HCT116 (cell line): ENCODE measurements around the gene GPR39. TPM values are rescaled to one million over a fixed set of nuclear protein-coding genes. Genes with fewer than 3 reads are reported as not detected.

Source experiments
- ATAC-seq: fragments of 200-7000 bp; cut with Tn5 transposase; 2 replicates; pipeline ENCODE4 v1.9.1; 2020; ENCODE audit warnings: mild to moderate bottlenecking, moderate library complexity
- BruUV-seq: library from RNA; stranded (reverse); fragments of 400-500 nt; replicated peaks from 2 replicates; lab custom pipeline; 2021; lab: Mats Ljungman, UMichigan
- CTCF ChIA-PET: fragments of 300-600 bp; sonication (Branson Sonifier 250); formaldehyde crosslinking; loops from one replicate; lab custom pipeline; 2021; ENCODE audit warnings: antibody characterized with exemption; lab: Charles Lee
- POLR2A ChIA-PET: fragments of 300-600, 350-600 bp; sonication (Branson Sonifier 250); formaldehyde crosslinking; loops from one replicate; lab custom pipeline; 2021; ENCODE audit warnings: antibody characterized with exemption; lab: Charles Lee
- RAD21 ChIA-PET, 2 experiments: fragments of 300-600 bp; sonication (Branson Sonifier 250); formaldehyde crosslinking; loops; one replicate each; lab custom pipeline; 2023; ENCODE audit warnings: low total read pairs in 2 of 2; ENCODE audit not compliant: uncharacterized antibody in 2 of 2, unreplicated experiment in 2 of 2, low non-redundant PET in 1 of 2; lab: Charles Lee
- DNase-seq: peaks from one replicate; pipeline ENCODE4 v3.0.0-alpha.2; 2010; ENCODE audit warnings: low read depth, low spot score
- H2AFZ ChIP-seq: fragments of 200-600 bp; shearing (Covaris generic), sonication (generic); 2 replicates; pipeline ENCODE4 v1.6.1; 2017; ENCODE audit warnings: low read depth, mixed run types, mixed read lengths, antibody characterized with exemption, low read length; ENCODE audit not compliant: poor library complexity, severe bottlenecking
- H3K27ac ChIP-seq: 2 replicates; pipeline ENCODE4 v1.5.1; 2012; ENCODE audit warnings: low read depth, low read length
- H3K27me3 ChIP-seq: fragments of 200-600 bp; sonication (generic); 2 replicates; pipeline ENCODE4 v1.6.1; 2016; ENCODE audit warnings: mixed run types, low read length, mixed read lengths; ENCODE audit not compliant: insufficient read depth
- H3K36me3 ChIP-seq, 2 experiments: fragments of 200-500 bp in 1 of 2; fragments of 200-600 bp in 1 of 2; sonication (Bioruptor generic) in 1 of 2; sonication (generic) in 1 of 2; 2 replicates each; pipeline versions ENCODE4 v1.5.1 to v1.6.1; 2014 to 2016; ENCODE audit warnings: low read length in 2 of 2, inconsistent platforms in 1 of 2, mixed read lengths in 1 of 2, mixed run types in 1 of 2; ENCODE audit not compliant: insufficient read depth in 2 of 2, control insufficient read depth in 1 of 2
- H3K4me1 ChIP-seq, 2 experiments: fragments of 200-600 bp in 1 of 2; sonication (generic) in 1 of 2; 2 replicates each; pipeline versions ENCODE4 v1.5.1 to v1.6.1; 2012 to 2017; ENCODE audit warnings: low read length in 2 of 2, inconsistent platforms in 1 of 2, mild to moderate bottlenecking in 1 of 2, mixed read lengths in 1 of 2, mixed run types in 1 of 2, moderate library complexity in 1 of 2; ENCODE audit not compliant: insufficient read depth in 2 of 2, control insufficient read depth in 1 of 2
- H3K4me2 ChIP-seq: fragments of 200-600 bp; sonication (generic); 2 replicates; pipeline ENCODE4 v1.6.1; 2017; ENCODE audit warnings: mixed run types, low read length, mixed read lengths
- H3K4me3 ChIP-seq, 2 experiments: fragments of 200-600 bp in 1 of 2; sonication (generic) in 1 of 2; replicated peaks in 1 of 2; 2 replicates each; pipeline ENCODE4 v1.5.1; 2011 to 2016; ENCODE audit warnings: low read length in 2 of 2, control low read depth in 1 of 2, low read depth in 1 of 2, mild to moderate bottlenecking in 1 of 2, mixed read lengths in 1 of 2, mixed run types in 1 of 2
- H3K79me2 ChIP-seq: fragments of 200-600 bp; sonication (generic); 2 replicates; pipeline ENCODE4 v1.6.1; 2017; ENCODE audit warnings: mild to moderate bottlenecking, mixed run types, low read length, moderate library complexity, mixed read lengths; ENCODE audit not compliant: insufficient read depth
- H3K9ac ChIP-seq: fragments of 200-600 bp; sonication (generic); 2 replicates; pipeline ENCODE4 v1.6.1; 2016; ENCODE audit warnings: low read length, mixed read lengths
- H3K9me2 ChIP-seq: fragments of 200-600 bp; sonication (generic), shearing (Covaris generic); 2 replicates; pipeline ENCODE4 v1.6.1; 2017; ENCODE audit warnings: mixed run types, mild to moderate bottlenecking, moderate library complexity; ENCODE audit not compliant: insufficient read depth
- H3K9me3 ChIP-seq, 2 experiments: fragments of 200-500 bp in 1 of 2; fragments of 200-600 bp in 1 of 2; sonication (Bioruptor generic) in 1 of 2; sonication (generic) in 1 of 2; 2 replicates each; pipeline ENCODE4 v1.6.1; 2014 to 2017; ENCODE audit warnings: low read length in 2 of 2, mixed read lengths in 2 of 2, inconsistent platforms in 1 of 2, low read depth in 1 of 2, mild to moderate bottlenecking in 1 of 2, mixed run types in 1 of 2, moderate library complexity in 1 of 2; ENCODE audit not compliant: control insufficient read depth in 1 of 2, insufficient read depth in 1 of 2
- H4K20me1 ChIP-seq: fragments of 200-600 bp; sonication (generic), shearing (Covaris generic); 2 replicates; pipeline ENCODE4 v1.6.1; 2017; ENCODE audit warnings: mixed run types, mild to moderate bottlenecking, moderate library complexity; ENCODE audit not compliant: insufficient read depth
- ELF1 ChIP-seq: IDR thresholded peaks from 2 replicates; pipeline ENCODE4 v1.6.1; 2012; ENCODE audit warnings: low read depth, borderline replicate concordance
- EZH2phosphoT487 ChIP-seq: fragments of 200-600 bp; IDR thresholded peaks from 2 replicates; pipeline ENCODE4 v1.6.1; 2018; ENCODE audit warnings: antibody characterized with exemption, borderline replicate concordance
- FOSL1 ChIP-seq: IDR thresholded peaks from 2 replicates; pipeline ENCODE4 v1.6.1; 2012; ENCODE audit warnings: low read depth
- JUND ChIP-seq: IDR thresholded peaks from 2 replicates; pipeline ENCODE4 v1.6.1; 2012
- MAX ChIP-seq: IDR thresholded peaks from 2 replicates; pipeline ENCODE4 v1.6.1; 2012
- POLR2A ChIP-seq: IDR thresholded peaks from 2 replicates; pipeline ENCODE4 v1.7.0; 2011; ENCODE audit warnings: borderline replicate concordance; ENCODE audit not compliant: insufficient read depth, insufficient read length; ENCODE audit errors: extremely low read depth
- POLR2AphosphoS5 ChIP-seq: IDR thresholded peaks from 2 replicates; pipeline ENCODE4 v1.6.1; 2011; ENCODE audit warnings: mild to moderate bottlenecking, low read depth, low read length, moderate library complexity
- RAD21 ChIP-seq: IDR thresholded peaks from 2 replicates; pipeline ENCODE4 v1.6.1; 2012; ENCODE audit warnings: low read depth, mild to moderate bottlenecking
- SP1 ChIP-seq: IDR thresholded peaks from 2 replicates; pipeline ENCODE4 v1.6.1; 2012; ENCODE audit warnings: low read depth
- SRF ChIP-seq: IDR thresholded peaks from 2 replicates; pipeline ENCODE4 v1.6.1; 2012; ENCODE audit warnings: low read depth
- ZFX ChIP-seq: fragments of 450-650 bp; IDR thresholded peaks from 2 replicates; pipeline ENCODE4 v1.6.1; 2017
- ZNF274 ChIP-seq: fragments of 200-500 bp; sonication (Bioruptor generic); IDR thresholded peaks from 2 replicates; pipeline ENCODE4 v1.6.1; 2014; ENCODE audit warnings: mild to moderate bottlenecking, low read depth, low read length, inconsistent platforms
- intact Hi-C: fragments of 100-400 bp; cut with micrococcal nuclease; formaldehyde crosslinking; loops from 2 replicates; pipeline ENCODE4 v1.10.0; 2022
- total RNA-seq: library from RNA; stranded (reverse); gene quantifications from one replicate; pipeline ENCODE4 v1.2.1, GENCODE V29; 2021; ENCODE audit not compliant: unreplicated experiment
- TF ChIP-seq, protein P1 (sequence below): IDR thresholded peaks from 2 replicates; pipeline ENCODE4 v1.6.1; 2012; ENCODE audit warnings: low read depth
- TF ChIP-seq, protein P2 (sequence below), 3 experiments: fragments of 200-600 bp in 1 of 3; sonication (generic) in 1 of 3; IDR thresholded peaks in 2 of 3; conservative IDR thresholded peaks in 1 of 3; 2 replicates each; pipeline ENCODE4 v1.5.1; 2012 to 2017; ENCODE audit warnings: low read depth in 2 of 3, low read length in 2 of 3, antibody characterized with exemption in 1 of 3, borderline replicate concordance in 1 of 3, control low read depth in 1 of 3, mild to moderate bottlenecking in 1 of 3, mixed read lengths in 1 of 3, mixed run types in 1 of 3, moderate library complexity in 1 of 3; ENCODE audit not compliant: insufficient read depth in 1 of 3

The GPR39 gene
- total RNA-seq, 1 experiment from 2014 or later, result 5.1 TPM

DNA sequence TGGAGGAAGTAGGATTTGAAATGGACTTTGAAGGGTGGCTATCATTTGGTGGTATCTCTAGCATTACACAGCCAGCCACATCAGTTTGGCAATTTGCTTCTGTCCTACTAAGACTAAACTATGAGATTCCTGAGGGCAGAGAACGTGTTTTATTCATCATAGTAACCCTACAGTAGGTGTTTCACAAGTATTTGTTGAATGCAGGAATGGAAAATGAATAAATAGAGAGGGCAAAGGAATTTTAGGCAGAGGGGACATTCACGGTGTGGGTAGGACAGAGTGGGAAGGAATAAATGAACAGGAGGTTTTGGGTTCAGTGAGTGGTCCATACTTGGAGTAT lies 15.7 kb upstream of the GPR39 start:
- Histone ChIP-seq H3K9ac (no peak overlapping the region), H3K27me3 (no peaks in the 10 kb centered on the region), H3K9me3 (no peaks in the 10 kb centered on the region), H4K20me1 (no peaks in the 10 kb centered on the region), H3K27ac (no peak overlapping the region), H2AFZ (no peak overlapping the region), H3K4me3 (no peak overlapping the region), H3K4me2 (no peak overlapping the region), H3K4me1 (no peaks in the 10 kb centered on the region), H3K36me3 (no peaks in the 10 kb centered on the region), H3K9me2 (no peaks in the 10 kb centered on the region), H3K79me2 (no peaks in the 10 kb centered on the region)
- ChIA-PET CTCF (no interaction called here), POLR2A (no interaction called here), RAD21 (no interaction called here)
- no peak for TF ChIP-seq JUND
- TF ChIP-seq POLR2A, result no peak
- TF ChIP-seq RAD21, result no peak
- no peak for TF ChIP-seq SRF
- no peak for TF ChIP-seq ZFX
- TF ChIP-seq ELF1, result no peak
- TF ChIP-seq POLR2AphosphoS5, result no peak
- TF ChIP-seq, protein P1, sequence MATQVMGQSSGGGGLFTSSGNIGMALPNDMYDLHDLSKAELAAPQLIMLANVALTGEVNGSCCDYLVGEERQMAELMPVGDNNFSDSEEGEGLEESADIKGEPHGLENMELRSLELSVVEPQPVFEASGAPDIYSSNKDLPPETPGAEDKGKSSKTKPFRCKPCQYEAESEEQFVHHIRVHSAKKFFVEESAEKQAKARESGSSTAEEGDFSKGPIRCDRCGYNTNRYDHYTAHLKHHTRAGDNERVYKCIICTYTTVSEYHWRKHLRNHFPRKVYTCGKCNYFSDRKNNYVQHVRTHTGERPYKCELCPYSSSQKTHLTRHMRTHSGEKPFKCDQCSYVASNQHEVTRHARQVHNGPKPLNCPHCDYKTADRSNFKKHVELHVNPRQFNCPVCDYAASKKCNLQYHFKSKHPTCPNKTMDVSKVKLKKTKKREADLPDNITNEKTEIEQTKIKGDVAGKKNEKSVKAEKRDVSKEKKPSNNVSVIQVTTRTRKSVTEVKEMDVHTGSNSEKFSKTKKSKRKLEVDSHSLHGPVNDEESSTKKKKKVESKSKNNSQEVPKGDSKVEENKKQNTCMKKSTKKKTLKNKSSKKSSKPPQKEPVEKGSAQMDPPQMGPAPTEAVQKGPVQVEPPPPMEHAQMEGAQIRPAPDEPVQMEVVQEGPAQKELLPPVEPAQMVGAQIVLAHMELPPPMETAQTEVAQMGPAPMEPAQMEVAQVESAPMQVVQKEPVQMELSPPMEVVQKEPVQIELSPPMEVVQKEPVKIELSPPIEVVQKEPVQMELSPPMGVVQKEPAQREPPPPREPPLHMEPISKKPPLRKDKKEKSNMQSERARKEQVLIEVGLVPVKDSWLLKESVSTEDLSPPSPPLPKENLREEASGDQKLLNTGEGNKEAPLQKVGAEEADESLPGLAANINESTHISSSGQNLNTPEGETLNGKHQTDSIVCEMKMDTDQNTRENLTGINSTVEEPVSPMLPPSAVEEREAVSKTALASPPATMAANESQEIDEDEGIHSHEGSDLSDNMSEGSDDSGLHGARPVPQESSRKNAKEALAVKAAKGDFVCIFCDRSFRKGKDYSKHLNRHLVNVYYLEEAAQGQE, result no peak
- TF ChIP-seq, protein P2, sequence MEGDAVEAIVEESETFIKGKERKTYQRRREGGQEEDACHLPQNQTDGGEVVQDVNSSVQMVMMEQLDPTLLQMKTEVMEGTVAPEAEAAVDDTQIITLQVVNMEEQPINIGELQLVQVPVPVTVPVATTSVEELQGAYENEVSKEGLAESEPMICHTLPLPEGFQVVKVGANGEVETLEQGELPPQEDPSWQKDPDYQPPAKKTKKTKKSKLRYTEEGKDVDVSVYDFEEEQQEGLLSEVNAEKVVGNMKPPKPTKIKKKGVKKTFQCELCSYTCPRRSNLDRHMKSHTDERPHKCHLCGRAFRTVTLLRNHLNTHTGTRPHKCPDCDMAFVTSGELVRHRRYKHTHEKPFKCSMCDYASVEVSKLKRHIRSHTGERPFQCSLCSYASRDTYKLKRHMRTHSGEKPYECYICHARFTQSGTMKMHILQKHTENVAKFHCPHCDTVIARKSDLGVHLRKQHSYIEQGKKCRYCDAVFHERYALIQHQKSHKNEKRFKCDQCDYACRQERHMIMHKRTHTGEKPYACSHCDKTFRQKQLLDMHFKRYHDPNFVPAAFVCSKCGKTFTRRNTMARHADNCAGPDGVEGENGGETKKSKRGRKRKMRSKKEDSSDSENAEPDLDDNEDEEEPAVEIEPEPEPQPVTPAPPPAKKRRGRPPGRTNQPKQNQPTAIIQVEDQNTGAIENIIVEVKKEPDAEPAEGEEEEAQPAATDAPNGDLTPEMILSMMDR (IDR thresholded peaks at IDR 0.05 in 2 of 3, conservative IDR thresholded peaks at IDR 0.05 in 1 of 3; ENCODE audit: borderline replicate concordance in 1 of 3, insufficient read depth in 1 of 3, low read depth in 2 of 3, low read length in 2 of 3), result no peak
- TF ChIP-seq ZNF274, result no peak
- no peak for TF ChIP-seq MAX
- TF ChIP-seq SP1, result no peak
- no peak for TF ChIP-seq FOSL1
- no peak for TF ChIP-seq EZH2phosphoT487
- ATAC-seq (no peak), DNase-seq (no peak)
- intact Hi-C loops, result no loop called here
- no TSS peak for BruUV-seq
